Measurements from ENCODE around the gene SYCE3. TPM values are rescaled to one million over a fixed set of nuclear protein-coding genes. Genes with fewer than 3 reads are reported as not detected.

SYCE3 gene
- total RNA-seq, 1 donor from 2014 or later: not detected

DNA sequence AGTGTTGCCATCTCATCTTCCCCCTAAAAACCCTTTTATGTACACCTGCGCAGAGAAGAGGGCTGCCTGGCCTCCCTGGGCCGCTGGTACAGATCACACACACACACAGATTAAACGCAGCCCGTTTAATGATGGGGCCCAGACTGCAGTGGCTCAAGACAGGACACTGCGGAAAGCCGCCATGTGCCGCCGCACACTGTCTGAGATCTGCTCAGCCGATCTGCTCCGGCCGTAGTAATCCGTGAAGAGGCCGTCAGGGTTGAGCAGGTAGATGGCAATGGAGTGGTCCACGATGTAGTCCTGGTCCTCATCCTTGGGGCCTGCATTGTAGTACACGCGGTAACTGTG lies 39.3 kb downstream of the SYCE3 start:
- H3K4me1 Mint-ChIP-seq: peaks cover 12% of the 10 kb centered on the region
- H3K36me3 ChIP-seq: no peaks in the 10 kb centered on the region
- H3K4me1 ChIP-seq: peaks cover 7% of the 10 kb centered on the region
- no peak overlapping the region for H2AFZ ChIP-seq (replicated peaks)
- peak overlapping the region; percentile 55 for H3K4me3 Mint-ChIP-seq
- no peak overlapping the region for H3K27ac Mint-ChIP-seq
- peaks cover 27% of the 10 kb centered on the region for H3F3A ChIP-seq (ENCODE audit: low read depth)
- H3K27ac ChIP-seq: no peak overlapping the region
- no peak for TF ChIP-seq CTCF (IDR thresholded peaks at IDR 0.05)
- no peak for TF ChIP-seq EZH2 (IDR thresholded peaks at IDR 0.05)
- TF ChIP-seq EZH2phosphoT487 (IDR thresholded peaks at IDR 0.05): no peak
- DNase-seq (ENCODE audit: low spot score): no peak
- H3K36me3 Mint-ChIP-seq: peaks cover 10% of the 10 kb centered on the region
- peaks cover 21% of the 10 kb centered on the region for H3K27me3 Mint-ChIP-seq (ENCODE audit: insufficient read depth, low read depth)
- H3K27me3 ChIP-seq: peaks cover 23% of the 10 kb centered on the region
- no peaks in the 10 kb centered on the region for H3K9me3 Mint-ChIP-seq
- H3K9me3 ChIP-seq (ENCODE audit: low read depth): no peaks in the 10 kb centered on the region
- no peak overlapping the region for H3K4me3 ChIP-seq
- H3K4me2 ChIP-seq: no peak overlapping the region
- no peak overlapping the region for H3K9ac ChIP-seq
- peaks cover 9% of the 10 kb centered on the region for H3K79me2 ChIP-seq (ENCODE audit: low read depth)
- H4K20me1 ChIP-seq (ENCODE audit: low read depth): peaks cover 39% of the 10 kb centered on the region

- peaks cover 9% of the 10 kb centered on the region for H3K79me2 ChIP-seq (ENCODE audit: low read depth)
- no peak overlapping the region for H3K4me3 ChIP-seq
- no peaks in the 10 kb centered on the region for H3K36me3 ChIP-seq
- peaks cover 34% of the 10 kb centered on the region for H4K20me1 ChIP-seq (ENCODE audit: low read depth)
- peaks cover 7% of the 10 kb centered on the region for H3K4me1 ChIP-seq
- H3K36me3 Mint-ChIP-seq: peaks cover 10% of the 10 kb centered on the region
- H3K9me3 Mint-ChIP-seq: no peaks in the 10 kb centered on the region
- peaks cover 22% of the 10 kb centered on the region for H3F3A ChIP-seq (ENCODE audit: low read depth)
- TF ChIP-seq CTCF (IDR thresholded peaks at IDR 0.05) (no peak), EZH2phosphoT487 (IDR thresholded peaks at IDR 0.05) (no peak), EZH2 (IDR thresholded peaks at IDR 0.05) (no peak)
- DNase-seq (ENCODE audit: low spot score): no peak
- no peak overlapping the region for H3K4me2 ChIP-seq
- no peaks in the 10 kb centered on the region for H3K9me3 ChIP-seq (ENCODE audit: low read depth)
- peaks cover 18% of the 10 kb centered on the region for H3K27me3 ChIP-seq
- no peak overlapping the region for H3K27ac Mint-ChIP-seq
- peaks cover 12% of the 10 kb centered on the region for H3K4me1 Mint-ChIP-seq
- H2AFZ ChIP-seq (replicated peaks): no peak overlapping the region
- no peak overlapping the region for H3K27ac ChIP-seq
- peaks cover 16% of the 10 kb centered on the region for H3K27me3 Mint-ChIP-seq (ENCODE audit: insufficient read depth, low read depth)
- H3K9ac ChIP-seq: no peak overlapping the region
- peak overlapping the region; percentile 55 for H3K4me3 Mint-ChIP-seq
Observed at GRCh38 chr22:50522806-50523438, 39.8 kb downstream of the SYCE3 start.

GRCh38 chr22:50522208-50522805 lies 40.4 kb downstream of the SYCE3 start:
- Histone ChIP-seq H3K9ac (no peak overlapping the region), H3K4me2 (no peak overlapping the region), H3F3A (ENCODE audit: low read depth) (peaks cover 19% of the 10 kb centered on the region), H3K27me3 (peaks cover 12% of the 10 kb centered on the region), H2AFZ (replicated peaks) (no peak overlapping the region), H3K79me2 (ENCODE audit: low read depth) (peaks cover 10% of the 10 kb centered on the region), H3K27ac (no peak overlapping the region), H3K4me1 (peaks cover 7% of the 10 kb centered on the region), H3K9me3 (ENCODE audit: low read depth) (no peaks in the 10 kb centered on the region), H4K20me1 (ENCODE audit: low read depth) (peaks cover 28% of the 10 kb centered on the region), H3K4me3 (no peak overlapping the region), H3K36me3 (no peaks in the 10 kb centered on the region)
- Mint-ChIP-seq H3K9me3 (no peaks in the 10 kb centered on the region), H3K27ac (no peak overlapping the region), H3K4me3 (no peak overlapping the region), H3K27me3 (ENCODE audit: insufficient read depth, low read depth) (peaks cover 15% of the 10 kb centered on the region), H3K4me1 (peaks cover 9% of the 10 kb centered on the region), H3K36me3 (peaks cover 10% of the 10 kb centered on the region)
- TF ChIP-seq EZH2phosphoT487 (IDR thresholded peaks at IDR 0.05) (no peak), CTCF (IDR thresholded peaks at IDR 0.05) (no peak), EZH2 (IDR thresholded peaks at IDR 0.05) (no peak)
- DNase-seq (ENCODE audit: low spot score): no peak
